NCI-H524 treated with DMSO at 0.1 percent for 48 hours (cell line): Measurements from ENCODE around the gene EHD2.
A peak's percentile ranks its signal among the peaks of the same experiment; 100 is the strongest.
"Not testable (repeated sequence)": the region's sequence is repeated elsewhere in the genome, so short reads cannot be mapped to it uniquely, and the experiment has no call there.

ENCODE experiments used
- DNase-seq: peaks from one replicate; lab custom pipeline; 2025; lab: John Stamatoyannopoulos, UW

EHD2 gene, protein sequence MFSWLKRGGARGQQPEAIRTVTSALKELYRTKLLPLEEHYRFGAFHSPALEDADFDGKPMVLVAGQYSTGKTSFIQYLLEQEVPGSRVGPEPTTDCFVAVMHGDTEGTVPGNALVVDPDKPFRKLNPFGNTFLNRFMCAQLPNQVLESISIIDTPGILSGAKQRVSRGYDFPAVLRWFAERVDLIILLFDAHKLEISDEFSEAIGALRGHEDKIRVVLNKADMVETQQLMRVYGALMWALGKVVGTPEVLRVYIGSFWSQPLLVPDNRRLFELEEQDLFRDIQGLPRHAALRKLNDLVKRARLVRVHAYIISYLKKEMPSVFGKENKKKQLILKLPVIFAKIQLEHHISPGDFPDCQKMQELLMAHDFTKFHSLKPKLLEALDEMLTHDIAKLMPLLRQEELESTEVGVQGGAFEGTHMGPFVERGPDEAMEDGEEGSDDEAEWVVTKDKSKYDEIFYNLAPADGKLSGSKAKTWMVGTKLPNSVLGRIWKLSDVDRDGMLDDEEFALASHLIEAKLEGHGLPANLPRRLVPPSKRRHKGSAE

DNA sequence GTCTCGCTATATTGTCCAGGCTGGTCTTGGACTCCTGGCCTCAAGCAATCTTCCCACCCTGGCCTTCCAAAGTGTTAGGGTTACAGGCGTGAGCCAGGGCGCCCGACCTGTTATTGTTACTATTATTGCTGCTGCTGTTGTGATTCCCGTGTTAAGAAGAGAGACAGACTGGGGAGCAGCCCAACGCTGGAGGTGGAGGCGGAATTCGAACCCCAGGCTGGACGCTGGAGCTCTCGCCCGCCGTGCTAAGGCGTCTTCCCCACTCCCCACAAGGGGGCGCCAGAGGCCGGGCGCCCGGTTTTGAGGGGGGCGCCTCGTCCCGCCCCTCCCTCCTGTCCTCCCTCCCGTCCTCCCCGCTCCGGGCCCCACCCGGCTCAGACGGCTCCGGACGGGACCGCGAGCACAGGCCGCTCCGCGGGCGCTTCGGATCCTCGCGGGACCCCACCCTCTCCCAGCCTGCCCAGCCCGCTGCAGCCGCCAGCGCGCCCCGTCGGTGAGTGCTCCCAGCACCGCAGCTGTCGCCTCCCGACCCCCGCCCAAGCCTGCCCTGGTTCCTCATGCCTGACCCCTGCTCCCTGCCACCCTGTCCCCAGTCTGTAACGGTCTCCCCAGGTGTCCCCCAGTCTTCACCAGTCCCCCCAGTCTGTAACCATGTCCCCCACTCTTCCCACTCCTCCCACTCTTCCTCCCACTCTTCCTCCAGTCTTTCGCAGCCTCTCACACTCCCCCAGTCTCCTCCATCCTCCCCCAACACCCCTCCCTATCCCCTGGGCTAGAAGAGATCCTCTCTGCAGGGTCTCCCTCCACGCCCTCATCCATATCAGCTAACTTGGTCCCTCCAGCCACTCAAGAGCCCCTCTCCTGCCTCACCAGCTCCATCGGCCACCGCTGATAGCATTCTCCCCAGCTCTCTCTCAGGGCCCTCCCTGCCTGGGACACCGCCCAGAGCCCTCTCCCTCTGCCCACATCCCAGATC is at the start of gene EHD2:
EHD2 (plus strand) TSS at position 377 of the 976 bp plus-strand sequence. CDS start 3,191 bp downstream, outside the sequence.
- DNase-seq = no peak

DNA sequence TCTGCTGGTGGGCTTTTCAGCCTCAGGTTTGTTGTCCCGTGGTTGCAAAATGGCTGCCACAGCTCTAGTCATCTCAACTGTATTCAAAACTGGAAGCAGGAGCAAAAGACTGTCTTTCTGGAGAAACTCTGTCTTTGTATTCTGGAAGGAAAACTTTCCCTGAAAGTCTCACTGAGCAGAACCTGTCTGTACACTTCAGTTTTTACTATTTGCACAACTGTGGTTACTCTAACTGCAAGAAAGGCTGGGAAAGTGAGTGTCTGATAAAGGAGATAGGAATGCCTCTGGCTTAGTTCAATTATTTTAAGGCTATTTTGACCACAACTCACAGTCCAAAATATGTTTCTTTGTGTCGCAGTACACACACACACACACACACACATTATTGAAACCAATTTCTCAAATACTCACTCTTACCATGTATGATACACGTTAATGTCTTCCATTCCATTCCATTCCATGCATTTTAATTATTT is 49.7 kb upstream of the EHD2 start:
- no peak for DNase-seq

DNA sequence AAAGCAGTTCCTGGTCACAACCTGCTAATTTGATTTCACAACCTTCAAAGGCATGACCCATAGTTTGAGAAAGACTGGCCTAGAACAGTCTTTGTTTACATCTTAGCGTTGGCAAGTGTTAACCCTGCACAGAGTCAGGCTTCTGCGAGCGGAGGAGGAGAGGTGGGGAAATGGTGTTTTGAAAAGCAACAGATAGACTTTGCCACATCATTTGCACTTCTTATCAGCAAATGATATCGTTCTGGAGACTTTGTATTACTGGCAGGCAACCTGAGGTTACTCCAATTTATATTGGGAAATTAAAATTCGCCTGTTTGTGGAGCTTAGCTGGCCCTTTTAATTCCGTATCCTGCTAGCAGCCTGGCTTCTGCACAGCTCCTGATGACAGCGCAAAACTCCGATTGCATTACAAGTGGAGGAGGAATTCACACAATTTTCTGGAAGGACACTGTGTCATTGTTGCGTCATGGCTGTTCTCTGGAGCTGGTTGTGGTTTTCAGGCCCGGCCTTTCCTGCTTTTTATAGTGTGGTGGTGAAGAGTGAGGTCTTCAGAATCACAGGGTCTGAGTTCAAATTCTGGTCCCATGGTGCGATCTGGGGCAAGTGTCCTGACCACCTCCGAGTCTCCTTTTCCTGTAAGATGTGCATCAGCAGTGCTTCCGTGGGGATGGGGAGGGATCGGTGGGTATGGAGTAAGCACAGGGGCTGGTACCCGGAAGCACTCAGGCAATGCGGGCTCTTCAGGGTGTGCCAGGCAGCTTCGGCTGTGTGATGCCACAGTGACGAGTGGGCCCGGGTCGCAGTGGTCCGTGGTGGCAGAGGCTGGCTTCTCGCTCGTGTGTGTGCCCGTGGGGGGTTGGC is 49.1 kb upstream of the EHD2 start:
- no peak for DNase-seq

DNA sequence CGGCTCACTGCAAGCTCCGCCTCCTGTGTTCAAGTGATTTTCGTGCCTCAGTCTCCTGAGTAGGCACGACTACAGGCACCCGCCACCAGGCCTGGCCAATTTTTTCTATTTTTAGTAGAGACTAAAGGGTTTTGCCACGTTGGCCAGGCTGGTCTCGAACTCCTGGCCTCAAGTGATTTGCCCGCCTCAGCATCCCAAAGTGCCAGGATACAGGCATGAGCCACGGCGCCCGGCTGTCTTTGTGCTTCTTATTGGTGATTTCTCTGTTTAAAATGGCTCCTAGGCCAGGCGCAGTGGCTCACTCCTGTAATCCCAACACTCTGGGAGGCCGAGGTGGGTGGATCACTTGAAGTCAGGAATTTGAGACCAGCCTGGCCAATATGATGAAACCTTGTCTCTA is 44.7 kb upstream of the EHD2 start:
- DNase-seq = not testable (repeated sequence)

DNA sequence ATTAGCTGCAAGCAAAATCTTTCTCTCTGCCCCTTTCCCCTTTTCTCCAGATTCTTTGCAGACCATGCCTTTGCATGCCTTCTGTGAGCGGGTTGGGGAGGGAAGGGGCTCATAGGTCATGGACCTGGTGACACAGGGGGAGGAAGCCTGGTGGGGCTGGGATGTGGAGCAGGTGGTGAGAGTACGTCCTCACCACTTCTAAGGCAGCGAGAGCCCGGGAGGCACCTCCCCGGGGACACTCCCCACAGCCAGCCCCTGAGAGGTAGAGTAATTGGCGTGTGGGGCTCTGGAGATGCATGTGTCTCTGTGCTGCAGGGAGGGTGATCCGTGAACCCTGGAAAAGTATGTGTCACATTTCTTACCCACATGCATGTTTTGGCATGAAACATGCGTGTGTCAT is 42.5 kb upstream of the EHD2 start:
- no peak for DNase-seq

DNA sequence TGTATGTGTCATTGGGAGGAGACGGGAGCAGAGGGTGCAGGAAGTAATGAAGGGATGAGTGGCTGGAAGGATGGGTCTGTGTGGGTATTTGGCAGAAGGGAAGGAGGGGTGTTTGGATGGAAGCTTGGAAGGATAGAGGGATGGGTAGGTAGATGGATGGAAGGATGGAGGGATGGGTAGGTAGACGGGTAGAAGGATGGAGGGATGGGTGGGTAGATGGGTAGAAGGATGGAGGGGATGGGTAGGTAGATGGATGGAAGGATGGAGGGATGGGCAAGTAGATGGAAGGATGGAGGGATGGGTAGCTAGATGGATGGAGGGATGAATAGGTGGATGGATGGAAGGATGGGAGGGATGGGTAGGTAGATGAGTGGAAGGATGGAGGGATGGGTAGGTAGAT is 41.7 kb upstream of the EHD2 start:
- no peak for DNase-seq

DNA sequence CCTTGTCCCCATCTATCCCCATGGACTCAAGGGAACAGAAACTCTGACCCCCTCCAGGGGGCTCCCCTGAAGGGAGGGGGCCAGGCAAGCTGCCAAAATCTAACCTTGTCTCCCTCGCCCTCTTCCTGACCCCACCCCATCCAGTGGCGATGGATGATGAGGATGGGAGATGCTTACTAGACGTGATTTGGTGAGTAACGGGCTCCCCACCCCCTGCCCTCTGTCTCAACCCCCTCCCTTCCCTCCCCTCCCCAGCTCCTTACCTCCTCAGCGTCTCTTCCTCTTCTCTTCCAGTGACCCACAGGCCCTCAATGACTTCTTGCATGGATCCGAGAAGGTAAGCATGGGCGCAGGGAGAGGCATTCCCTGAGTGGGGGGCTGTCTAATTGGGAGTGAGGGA is 39.8 kb upstream of the EHD2 start:
- no peak for DNase-seq

DNA sequence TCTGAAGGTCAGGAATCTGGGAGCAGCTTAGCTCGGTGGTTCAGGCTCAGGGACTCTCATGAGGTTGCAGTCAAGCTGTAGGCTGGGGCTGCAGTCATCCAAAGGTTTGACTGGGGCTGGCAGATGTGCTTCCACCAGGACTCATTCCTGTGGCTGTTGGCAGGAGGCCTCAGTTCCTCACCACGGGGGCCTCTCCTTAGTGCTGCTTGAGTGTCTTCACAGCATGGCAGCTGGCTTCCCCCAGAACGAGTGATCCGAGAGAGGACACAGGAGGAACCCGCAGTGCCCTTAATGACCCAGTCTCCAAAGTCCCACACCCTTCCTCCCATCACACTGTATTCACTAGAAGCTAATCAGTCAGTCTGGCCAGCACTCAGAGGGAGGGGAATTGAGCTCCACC is 38.7 kb upstream of the EHD2 start:
- DNase-seq = no peak

DNA sequence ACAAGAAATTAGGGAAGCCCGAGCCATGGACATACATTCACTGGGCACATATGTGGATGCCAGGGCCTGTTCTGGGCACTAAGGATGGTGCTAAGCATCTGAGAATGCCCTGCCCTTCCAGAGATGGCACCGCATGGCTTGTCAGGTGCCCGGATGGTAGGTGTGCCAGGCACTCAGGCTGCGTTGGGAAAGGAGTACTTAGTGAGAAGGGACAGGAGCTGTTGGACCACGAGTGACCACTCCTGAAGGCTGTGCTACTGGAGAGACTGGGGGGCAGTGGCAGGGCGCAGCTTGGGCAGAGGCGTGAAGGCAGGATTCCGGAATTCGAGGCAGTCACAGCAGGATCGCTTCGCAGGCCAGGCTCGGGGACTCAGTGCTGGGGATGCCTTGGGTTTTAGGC is 38.0 kb upstream of the EHD2 start:
- DNase-seq = no peak

DNA sequence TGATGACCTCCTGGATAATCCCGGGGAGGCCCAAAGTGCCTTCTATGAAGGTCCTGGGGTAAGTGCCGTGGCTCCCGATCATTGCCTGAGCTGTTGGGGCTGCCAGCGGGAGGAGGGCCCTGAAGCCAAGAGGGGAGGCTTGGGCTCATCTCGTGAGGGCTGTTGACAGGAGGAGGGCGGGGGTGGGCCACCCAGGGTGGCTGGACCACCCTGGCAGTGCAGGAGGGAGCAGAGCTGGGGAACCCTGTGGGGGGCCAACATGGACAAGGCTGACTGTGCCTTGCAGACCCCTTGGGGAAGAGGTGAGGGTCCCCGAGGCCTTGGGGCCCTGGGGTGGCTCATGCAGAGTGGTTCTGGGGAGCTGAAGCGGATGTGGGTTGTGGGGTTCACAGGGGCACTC is 37.4 kb upstream of the EHD2 start:
- DNase-seq = no peak

DNA sequence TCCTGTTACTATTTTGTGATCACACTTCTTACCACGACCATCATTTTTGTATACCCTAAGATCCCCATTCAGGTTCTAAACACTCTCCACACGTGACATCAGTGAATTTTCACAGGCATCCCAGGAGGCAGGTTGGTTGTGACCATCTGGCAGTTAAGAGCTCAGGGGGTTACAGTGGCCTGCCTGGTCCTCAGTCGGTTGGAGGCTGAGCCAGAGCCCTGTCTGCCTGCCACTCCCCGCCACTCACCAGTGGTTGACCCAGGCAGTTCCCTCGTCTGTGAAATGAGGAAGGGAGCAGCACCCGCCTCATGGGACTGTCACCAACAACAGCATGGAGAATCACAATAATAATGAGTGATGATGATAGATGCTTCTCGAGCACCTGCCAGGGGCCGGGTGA is 36.4 kb upstream of the EHD2 start:
- DNase-seq = peak; percentile 2

DNA sequence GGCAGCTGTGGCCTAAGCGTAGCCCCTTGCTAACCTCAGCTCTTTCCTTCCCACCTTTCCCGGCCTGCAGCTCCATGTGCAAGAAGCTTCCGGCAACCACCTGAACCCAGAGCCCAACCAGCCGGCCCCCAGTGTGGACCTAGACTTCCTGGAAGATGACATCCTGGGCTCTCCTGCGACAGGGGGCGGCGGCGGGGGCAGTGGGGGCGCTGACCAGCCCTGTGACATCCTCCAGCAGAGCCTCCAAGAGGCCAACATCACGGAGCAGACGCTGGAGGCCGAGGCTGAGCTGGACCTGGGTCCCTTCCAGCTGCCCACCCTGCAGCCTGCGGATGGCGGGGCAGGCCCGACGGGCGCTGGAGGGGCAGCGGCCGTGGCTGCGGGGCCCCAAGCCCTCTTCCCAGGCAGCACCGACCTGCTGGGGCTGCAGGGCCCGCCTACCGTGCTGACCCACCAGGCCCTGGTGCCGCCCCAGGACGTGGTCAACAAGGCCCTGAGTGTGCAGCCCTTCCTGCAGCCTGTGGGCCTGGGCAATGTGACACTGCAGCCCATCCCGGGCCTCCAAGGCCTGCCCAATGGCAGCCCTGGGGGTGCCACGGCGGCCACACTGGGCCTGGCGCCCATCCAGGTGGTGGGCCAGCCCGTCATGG is 33.8 kb upstream of the EHD2 start:
- DNase-seq = no peak

DNA sequence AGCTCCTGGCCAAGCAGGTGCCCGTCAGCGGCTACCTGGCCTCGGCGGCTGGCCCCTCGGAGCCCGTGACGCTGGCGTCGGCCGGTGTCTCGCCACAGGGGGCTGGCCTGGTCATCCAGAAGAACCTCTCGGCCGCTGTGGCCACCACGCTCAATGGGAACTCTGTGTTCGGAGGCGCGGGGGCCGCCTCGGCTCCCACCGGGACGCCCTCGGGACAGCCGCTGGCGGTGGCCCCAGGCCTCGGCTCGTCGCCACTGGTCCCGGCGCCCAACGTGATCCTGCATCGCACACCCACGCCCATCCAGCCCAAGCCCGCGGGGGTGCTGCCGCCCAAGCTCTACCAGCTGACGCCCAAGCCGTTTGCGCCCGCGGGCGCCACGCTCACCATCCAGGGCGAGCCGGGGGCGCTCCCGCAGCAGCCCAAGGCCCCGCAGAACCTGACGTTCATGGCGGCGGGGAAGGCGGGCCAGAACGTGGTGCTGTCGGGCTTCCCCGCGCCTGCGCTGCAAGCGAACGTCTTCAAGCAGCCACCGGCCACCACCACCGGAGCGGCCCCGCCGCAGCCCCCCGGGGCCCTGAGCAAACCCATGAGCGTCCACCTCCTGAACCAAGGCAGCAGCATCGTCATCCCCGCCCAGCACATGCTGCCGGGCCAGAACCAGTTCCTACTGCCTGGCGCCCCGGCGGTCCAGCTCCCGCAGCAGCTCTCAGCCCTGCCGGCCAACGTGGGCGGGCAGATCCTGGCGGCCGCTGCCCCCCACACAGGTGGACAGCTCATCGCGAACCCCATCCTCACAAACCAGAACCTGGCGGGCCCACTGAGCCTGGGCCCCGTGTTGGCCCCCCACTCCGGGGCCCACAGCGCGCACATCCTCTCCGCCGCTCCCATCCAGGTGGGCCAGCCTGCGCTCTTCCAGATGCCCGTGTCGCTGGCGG is 33.0 kb upstream of the EHD2 start:
- DNase-seq = no peak

DNA sequence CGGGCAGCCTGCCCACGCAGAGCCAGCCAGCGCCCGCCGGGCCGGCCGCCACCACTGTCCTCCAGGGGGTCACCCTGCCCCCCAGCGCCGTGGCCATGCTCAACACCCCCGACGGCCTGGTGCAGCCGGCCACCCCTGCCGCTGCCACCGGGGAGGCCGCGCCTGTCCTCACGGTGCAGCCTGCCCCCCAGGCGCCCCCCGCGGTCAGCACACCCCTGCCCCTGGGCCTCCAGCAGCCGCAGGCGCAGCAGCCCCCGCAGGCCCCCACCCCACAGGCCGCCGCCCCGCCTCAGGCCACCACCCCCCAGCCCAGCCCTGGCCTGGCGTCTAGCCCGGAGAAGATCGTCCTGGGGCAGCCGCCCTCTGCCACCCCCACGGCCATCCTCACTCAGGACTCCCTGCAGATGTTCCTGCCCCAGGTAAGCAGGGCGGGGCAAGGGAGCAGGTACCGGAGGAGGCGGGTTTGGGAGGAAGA is 32.3 kb upstream of the EHD2 start:
- no peak for DNase-seq

DNA sequence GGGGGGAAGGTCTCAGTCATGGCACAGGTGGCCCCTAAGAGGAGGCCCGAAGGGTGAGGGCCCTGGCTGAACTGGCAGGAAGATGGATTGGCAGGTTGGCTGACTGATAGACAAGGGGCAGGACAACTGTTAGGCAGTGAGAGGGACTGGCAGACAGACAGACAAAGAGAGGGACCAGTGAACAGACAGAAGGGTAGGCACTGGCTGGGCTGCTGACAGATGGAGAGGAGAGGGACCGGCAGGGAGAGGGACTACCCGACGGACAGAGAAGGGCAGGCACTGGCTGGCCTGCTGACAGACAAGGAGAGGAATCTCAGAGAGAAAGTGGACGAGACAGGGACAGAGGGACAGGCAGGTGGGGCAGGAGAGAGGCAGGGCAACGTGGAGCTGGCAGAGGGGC is 31.8 kb upstream of the EHD2 start:
- no peak for DNase-seq

DNA sequence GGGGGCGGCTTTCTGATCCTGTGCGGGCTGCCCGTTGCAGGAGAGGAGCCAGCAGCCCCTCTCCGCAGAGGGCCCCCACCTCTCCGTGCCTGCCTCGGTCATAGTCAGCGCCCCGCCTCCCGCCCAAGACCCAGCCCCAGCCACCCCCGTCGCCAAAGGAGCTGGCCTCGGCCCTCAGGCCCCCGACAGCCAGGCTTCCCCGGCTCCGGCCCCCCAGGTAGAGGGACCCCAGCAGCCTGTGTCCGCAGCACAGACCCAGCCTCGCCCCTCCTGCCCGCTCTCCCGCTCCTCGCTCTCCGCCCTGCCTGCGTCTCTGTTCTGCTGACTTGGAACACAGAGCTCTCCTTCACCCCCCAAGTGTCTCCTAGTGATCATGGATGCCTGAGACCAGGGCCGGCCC is 31.3 kb upstream of the EHD2 start:
- DNase-seq = no peak

DNA sequence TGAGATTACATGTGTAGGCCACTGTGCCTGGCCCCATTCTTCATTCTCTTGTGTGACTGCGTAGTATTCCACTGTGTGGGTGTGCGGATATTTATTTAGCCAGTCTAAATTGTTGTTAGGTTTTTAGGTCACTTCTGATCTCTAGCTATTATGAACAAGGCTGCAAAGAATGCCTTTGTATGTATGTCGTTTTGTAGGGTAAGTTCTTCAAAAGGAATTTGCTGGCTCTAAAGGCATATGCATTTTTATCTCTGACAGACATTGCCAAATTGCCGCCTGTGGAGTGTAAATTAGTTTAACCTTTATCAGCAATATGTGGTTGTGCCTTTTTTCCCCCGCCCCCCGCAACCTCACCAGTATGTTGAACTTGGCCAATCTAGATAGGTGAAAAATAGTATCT is 30.3 kb upstream of the EHD2 start:
- DNase-seq = no peak

DNA sequence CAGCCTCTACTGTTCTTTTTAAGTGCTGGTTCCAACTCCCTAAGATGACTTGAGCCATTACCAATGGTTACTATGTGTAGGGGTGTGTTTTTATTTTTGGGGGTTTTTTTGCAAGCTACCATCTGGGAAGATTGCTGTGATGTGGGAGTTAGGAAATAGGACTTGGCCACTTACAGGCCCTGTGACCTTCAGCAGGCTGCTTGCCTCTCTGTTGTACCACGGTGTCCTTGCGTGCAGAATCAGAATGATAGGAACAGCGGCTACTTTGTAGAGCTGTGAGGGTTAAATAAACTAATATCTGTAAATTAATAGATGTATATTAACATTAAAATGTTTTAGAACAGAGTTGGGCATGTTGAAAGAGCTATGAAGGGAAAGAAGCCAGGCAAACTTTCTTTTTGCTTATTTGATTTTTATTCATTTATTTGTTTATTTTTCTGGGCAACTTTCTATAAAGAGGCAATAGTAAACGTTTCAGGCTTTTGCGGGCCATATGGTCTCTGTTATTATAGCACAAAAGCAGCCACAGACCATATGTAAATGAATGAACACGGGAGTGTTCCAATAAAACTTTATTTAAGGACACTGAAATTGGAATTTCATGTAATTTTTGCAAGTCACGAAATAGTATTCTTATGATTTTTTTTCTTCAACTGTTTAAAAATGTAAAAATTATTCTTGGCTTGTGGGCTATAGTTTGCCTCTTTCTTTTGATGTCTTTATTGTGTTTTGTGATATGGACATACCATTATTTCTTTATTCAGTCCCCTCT is 26.4 kb upstream of the EHD2 start:
- DNase-seq = no peak

DNA sequence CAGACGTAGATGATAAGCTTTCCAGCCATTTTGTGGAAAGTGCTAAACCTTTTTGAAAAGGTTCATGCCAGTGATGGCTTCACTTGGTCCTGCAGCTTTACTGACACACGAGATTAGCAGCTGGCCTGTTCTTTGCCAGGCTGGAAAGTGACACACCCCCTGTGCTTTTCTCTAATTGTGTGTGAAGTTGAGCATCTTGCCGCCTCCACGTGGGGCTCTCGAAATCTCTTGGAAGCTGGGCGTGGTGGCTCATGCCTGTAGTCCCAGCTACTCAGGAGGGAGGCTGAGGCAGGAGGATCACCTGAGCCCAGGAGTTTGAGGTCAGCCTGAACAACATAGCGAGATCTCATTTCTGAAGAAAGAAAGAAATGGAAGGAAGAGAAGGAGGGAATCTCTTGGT is 25.3 kb upstream of the EHD2 start:
- DNase-seq = no peak
